ENCODE results near the gene PGM5. TPM values are rescaled to one million over a fixed set of nuclear protein-coding genes. Genes with fewer than 3 reads are reported as not detected.

The PGM5 gene
- total and polyA plus RNA-seq, 2 of the 8 experiments (the other 6 are each of a cell fraction or from before 2014, with no cell fraction given), result not detected

DNA sequence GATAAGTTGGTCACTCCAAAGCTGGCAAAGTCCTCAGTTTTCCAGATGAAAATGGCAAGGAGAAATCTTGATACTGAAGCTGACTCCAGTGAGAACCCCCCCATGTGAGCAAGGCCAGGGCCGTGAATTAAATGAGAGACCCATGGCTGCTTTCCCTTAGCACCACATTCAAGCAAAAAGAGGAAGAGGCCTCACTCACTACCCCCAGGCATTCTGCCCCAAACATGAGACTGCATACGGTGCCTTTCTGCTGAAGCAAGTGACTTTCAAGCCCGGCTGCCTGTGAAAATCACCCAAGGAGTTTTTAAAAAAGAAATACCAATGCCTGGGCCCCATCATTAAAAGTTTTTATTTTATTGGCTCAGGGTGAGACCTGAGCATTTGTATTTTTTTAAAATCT lies 117.4 kb downstream of the PGM5 start:
- Histone ChIP-seq H3K4me2 (ENCODE audit: insufficient read depth in 1 of 2, low read depth in 2 of 2, low read length in 2 of 2) (no peak overlapping the region), H4K20me1 (replicated peaks in 1 of 2; ENCODE audit: control insufficient read depth in 1 of 2, insufficient read depth in 2 of 2, low read length in 2 of 2) (peaks cover 0 to 1% of the 10 kb centered on the region in 2 experiments), H2BK120ac (replicated peaks; ENCODE audit: low read depth, low read length) (no peak overlapping the region), H4K91ac (replicated peaks; ENCODE audit: insufficient read length, low read length) (no peak overlapping the region), H3K79me2 (ENCODE audit: control insufficient read depth in 1 of 2, insufficient read depth in 2 of 2, low read length in 2 of 2) (no peaks in the 10 kb centered on the region), H2BK5ac (ENCODE audit: low read depth, low read length) (no peak overlapping the region), H2AK5ac (ENCODE audit: low read depth, low read length) (no peak overlapping the region), H3K23me2 (ENCODE audit: low read depth, low read length) (peaks cover 2% of the 10 kb centered on the region; the same call in 1 of the 2 replicates), H3K4ac (replicated peaks; ENCODE audit: insufficient read length, low read depth, low read length) (no peak overlapping the region), H3K79me1 (ENCODE audit: low read depth, low read length) (no peaks in the 10 kb centered on the region), H3K36me3 (ENCODE audit: control insufficient read depth in 2 of 4, insufficient read depth in 4 of 4, low read length in 3 of 4) (no peaks in the 10 kb centered on the region), H2BK20ac (ENCODE audit: low read length) (no peak overlapping the region), H4K8ac (ENCODE audit: extremely low read depth, insufficient read depth, low read length) (no peak overlapping the region), H3K14ac (ENCODE audit: insufficient read length) (no peak overlapping the region), H3K27ac (ENCODE audit: low read depth, low read length) (no peak overlapping the region), H3K4me1 (replicated peaks in 1 of 4; ENCODE audit: control insufficient read depth in 3 of 4, insufficient read depth in 4 of 4, low read length in 3 of 4) (no peaks in the 10 kb centered on the region), H3K27me3 (replicated peaks in 1 of 4; ENCODE audit: control insufficient read depth in 3 of 4, extremely low read depth in 1 of 4, insufficient read depth in 3 of 4, low read length in 3 of 4) (no peaks in the 10 kb centered on the region; a peak in 1 of 7 replicates), H4K5ac (ENCODE audit: insufficient read length, low read depth, low read length) (no peak overlapping the region), H3K18ac (ENCODE audit: extremely low read depth, low read length) (no peak overlapping the region), H2BK12ac (ENCODE audit: low read depth, low read length) (no peak overlapping the region), H2AFZ (ENCODE audit: low read length) (no peak overlapping the region), H3K9me3 (ENCODE audit: insufficient read depth in 2 of 2, low read depth in 1 of 2, low read length in 1 of 2) (no peaks in the 10 kb centered on the region), H3K9ac (replicated peaks in 1 of 4; ENCODE audit: extremely low read depth in 1 of 4, low read depth in 3 of 4, low read length in 3 of 4) (no peak overlapping the region), H2BK15ac (ENCODE audit: low read length) (no peak overlapping the region), H3K23ac (ENCODE audit: insufficient read length) (no peak overlapping the region), H3K56ac (replicated peaks; ENCODE audit: insufficient read length, low read depth, low read length) (no peak overlapping the region), H3K4me3 (ENCODE audit: extremely low read depth in 1 of 4, insufficient read depth in 2 of 4, low read depth in 3 of 4, low read length in 4 of 4) (no peak overlapping the region)
- WGBS, 2 experiments (ENCODE audit: extremely low coverage in 1 of 2, insufficient coverage in 1 of 2, insufficient read length in 1 of 2, insufficient replicate concordance in 2 of 2, low coverage in 1 of 2, low lambda C conversion rate in 2 of 2, missing lambda C conversion rate in 1 of 2), result 72% methylated on average over 3 of the region's 3 CpGs; no CpG with 5 or more reads in 1 of the 2 experiments
- DNase-seq (ENCODE audit: low read depth in 1 of 2, low spot score in 2 of 2) (no peak), FAIRE-seq (no peak)
- POLR2A ChIA-PET (ENCODE audit: partially characterized antibody), result no interaction called here
- CTCF ChIA-PET (ENCODE audit: partially characterized antibody), result interaction anchor here (2.7 kb wide), 1 partner anchor 56 kb away, joined by 10 read pairs; no protein-coding TSS in a partner anchor
- TF ChIP-seq, protein P1, sequence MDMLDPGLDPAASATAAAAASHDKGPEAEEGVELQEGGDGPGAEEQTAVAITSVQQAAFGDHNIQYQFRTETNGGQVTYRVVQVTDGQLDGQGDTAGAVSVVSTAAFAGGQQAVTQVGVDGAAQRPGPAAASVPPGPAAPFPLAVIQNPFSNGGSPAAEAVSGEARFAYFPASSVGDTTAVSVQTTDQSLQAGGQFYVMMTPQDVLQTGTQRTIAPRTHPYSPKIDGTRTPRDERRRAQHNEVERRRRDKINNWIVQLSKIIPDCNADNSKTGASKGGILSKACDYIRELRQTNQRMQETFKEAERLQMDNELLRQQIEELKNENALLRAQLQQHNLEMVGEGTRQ (IDR thresholded peaks at IDR 0.05; ENCODE audit: low read length), result no peak
- TF ChIP-seq EZH2 (IDR thresholded peaks at IDR 0.05; ENCODE audit: low read depth, low read length, severe bottlenecking), result no peak
